ENCODE data around the gene RCHY1. TPM values are rescaled to one million over a fixed set of nuclear protein-coding genes. Genes with fewer than 3 reads are reported as not detected.
"Not testable (repeated sequence)": the region's sequence is repeated elsewhere in the genome, so short reads cannot be mapped to it uniquely, and the experiment has no call there.

Gene RCHY1
- total RNA-seq, 1 donor from 2014 or later, result 22.9 TPM

- Mint-ChIP-seq H3K36me3 (ENCODE audit: low read depth) (peaks cover 33% of the 10 kb centered on the region), H3K4me1 (ENCODE audit: low read depth) (peaks cover 36% of the 10 kb centered on the region), H3K9me3 (no peaks in the 10 kb centered on the region), H3K4me3 (ENCODE audit: low read depth) (no peak overlapping the region), H3K27ac (no peak overlapping the region), H3K27me3 (ENCODE audit: low read depth) (no peaks in the 10 kb centered on the region)
- intact Hi-C loops (cut with micrococcal nuclease), result no loop called here
- no peak for DNase-seq (ENCODE audit: low spot score)
Measured at GRCh38 chr4:75511841-75512240, 2.4 kb downstream of the RCHY1 start.

GRCh38 chr4:75509592-75509991 lies 4.6 kb downstream of the RCHY1 start:
- H3K4me1 Mint-ChIP-seq (ENCODE audit: low read depth), result peaks cover 27% of the 10 kb centered on the region
- intact Hi-C loops (cut with micrococcal nuclease); H3K9me3 Mint-ChIP-seq; H3K27me3 Mint-ChIP-seq (ENCODE audit: low read depth); H3K4me3 Mint-ChIP-seq (ENCODE audit: low read depth); DNase-seq (ENCODE audit: low spot score); H3K27ac Mint-ChIP-seq: not testable (repeated sequence)
- H3K36me3 Mint-ChIP-seq (ENCODE audit: low read depth), result peaks cover 49% of the 10 kb centered on the region

- H3K4me3 Mint-ChIP-seq (ENCODE audit: low read depth), result no peak overlapping the region
- peaks cover 67% of the 10 kb centered on the region for H3K36me3 Mint-ChIP-seq (ENCODE audit: low read depth)
- intact Hi-C loops (cut with micrococcal nuclease), result no loop called here
- no peak for DNase-seq (ENCODE audit: low spot score)
- H3K4me1 Mint-ChIP-seq (ENCODE audit: low read depth), result peaks cover 18% of the 10 kb centered on the region
- no peaks in the 10 kb centered on the region for H3K27me3 Mint-ChIP-seq (ENCODE audit: low read depth)
- H3K9me3 Mint-ChIP-seq, result no peaks in the 10 kb centered on the region
- no peak overlapping the region for H3K27ac Mint-ChIP-seq
Measured at GRCh38 chr4:75505630-75506029, 8.6 kb downstream of the RCHY1 start.

- H3K27ac Mint-ChIP-seq, result no peak overlapping the region
- no peaks in the 10 kb centered on the region for H3K27me3 Mint-ChIP-seq (ENCODE audit: low read depth)
- H3K9me3 Mint-ChIP-seq, result peaks cover 12% of the 10 kb centered on the region
- no peak overlapping the region for H3K4me3 Mint-ChIP-seq (ENCODE audit: low read depth)
- peaks cover 78% of the 10 kb centered on the region for H3K36me3 Mint-ChIP-seq (ENCODE audit: low read depth)
- H3K4me1 Mint-ChIP-seq (ENCODE audit: low read depth), result peaks cover 14% of the 10 kb centered on the region
- no peak for DNase-seq (ENCODE audit: low spot score)
- intact Hi-C loops (cut with micrococcal nuclease), result no loop called here
Measured at GRCh38 chr4:75502671-75503070, 11.5 kb downstream of the RCHY1 start.

- H3K9me3 Mint-ChIP-seq, result peaks cover 12% of the 10 kb centered on the region
- intact Hi-C loops (cut with micrococcal nuclease), result no loop called here
- no peaks in the 10 kb centered on the region for H3K27me3 Mint-ChIP-seq (ENCODE audit: low read depth)
- peaks cover 15% of the 10 kb centered on the region for H3K4me1 Mint-ChIP-seq (ENCODE audit: low read depth)
- peaks cover 74% of the 10 kb centered on the region for H3K36me3 Mint-ChIP-seq (ENCODE audit: low read depth)
- H3K4me3 Mint-ChIP-seq (ENCODE audit: low read depth), result no peak overlapping the region
- no peak overlapping the region for H3K27ac Mint-ChIP-seq
- no peak for DNase-seq (ENCODE audit: low spot score)
Measured at GRCh38 chr4:75499900-75500299, 14.3 kb downstream of the RCHY1 start.

- intact Hi-C loops (cut with micrococcal nuclease), result no loop called here
- H3K36me3 Mint-ChIP-seq (ENCODE audit: low read depth), result peaks cover 67% of the 10 kb centered on the region
- H3K4me1 Mint-ChIP-seq (ENCODE audit: low read depth), result peaks cover 17% of the 10 kb centered on the region
- DNase-seq (ENCODE audit: low spot score), result no peak
- no peaks in the 10 kb centered on the region for H3K27me3 Mint-ChIP-seq (ENCODE audit: low read depth)
- peaks cover 12% of the 10 kb centered on the region for H3K9me3 Mint-ChIP-seq
- no peak overlapping the region for H3K4me3 Mint-ChIP-seq (ENCODE audit: low read depth)
- H3K27ac Mint-ChIP-seq, result no peak overlapping the region
Measured at GRCh38 chr4:75498041-75498440, 16.2 kb downstream of the RCHY1 start.

- H3K36me3 Mint-ChIP-seq (ENCODE audit: low read depth), result peaks cover 64% of the 10 kb centered on the region
- no peaks in the 10 kb centered on the region for H3K27me3 Mint-ChIP-seq (ENCODE audit: low read depth)
- no peak overlapping the region for H3K27ac Mint-ChIP-seq
Measured at GRCh38 chr4:75497133-75497532, 17.1 kb downstream of the RCHY1 start.

GRCh38 chr4:75496406-75496805 lies 17.8 kb downstream of the RCHY1 start:
- no peak for DNase-seq (ENCODE audit: low spot score)
- Mint-ChIP-seq H3K4me3 (ENCODE audit: low read depth) (no peak overlapping the region), H3K4me1 (ENCODE audit: low read depth) (peaks cover 17% of the 10 kb centered on the region), H3K9me3 (peaks cover 12% of the 10 kb centered on the region), H3K27ac (no peak overlapping the region), H3K36me3 (ENCODE audit: low read depth) (peaks cover 66% of the 10 kb centered on the region), H3K27me3 (ENCODE audit: low read depth) (no peaks in the 10 kb centered on the region)
- intact Hi-C loops (cut with micrococcal nuclease), result no loop called here

More at GRCh38 chr4:75497133-75497532, 17.1 kb downstream of the RCHY1 start:
- no peak for DNase-seq (ENCODE audit: low spot score)
- Mint-ChIP-seq H3K4me3 (ENCODE audit: low read depth) (no peak overlapping the region), H3K4me1 (ENCODE audit: low read depth) (peaks cover 17% of the 10 kb centered on the region), H3K9me3 (peaks cover 12% of the 10 kb centered on the region)
- intact Hi-C loops (cut with micrococcal nuclease), result no loop called here

GRCh38 chr4:75495476-75495875 lies 18.7 kb downstream of the RCHY1 start:
- intact Hi-C loops (cut with micrococcal nuclease), result no loop called here
- H3K27me3 Mint-ChIP-seq (ENCODE audit: low read depth), result no peaks in the 10 kb centered on the region
- H3K36me3 Mint-ChIP-seq (ENCODE audit: low read depth), result peaks cover 66% of the 10 kb centered on the region
- peaks cover 12% of the 10 kb centered on the region for H3K9me3 Mint-ChIP-seq
- peaks cover 17% of the 10 kb centered on the region for H3K4me1 Mint-ChIP-seq (ENCODE audit: low read depth)
- no peak overlapping the region for H3K4me3 Mint-ChIP-seq (ENCODE audit: low read depth)
- H3K27ac Mint-ChIP-seq, result no peak overlapping the region
- no peak for DNase-seq (ENCODE audit: low spot score)

GRCh38 chr4:75494563-75494962 lies 19.6 kb downstream of the RCHY1 start:
- Mint-ChIP-seq H3K4me1 (ENCODE audit: low read depth) (peaks cover 17% of the 10 kb centered on the region), H3K27me3 (ENCODE audit: low read depth) (no peaks in the 10 kb centered on the region), H3K9me3 (peaks cover 8% of the 10 kb centered on the region), H3K4me3 (ENCODE audit: low read depth) (no peak overlapping the region), H3K27ac (no peak overlapping the region), H3K36me3 (ENCODE audit: low read depth) (peaks cover 67% of the 10 kb centered on the region)
- no peak for DNase-seq (ENCODE audit: low spot score)
- intact Hi-C loops (cut with micrococcal nuclease), result no loop called here

GRCh38 chr4:75490155-75490554 lies 24.0 kb downstream of the RCHY1 start:
- intact Hi-C loops (cut with micrococcal nuclease), result no loop called here
- DNase-seq (ENCODE audit: low spot score), result no peak
- H3K27ac Mint-ChIP-seq, result no peak overlapping the region
- peaks cover 32% of the 10 kb centered on the region for H3K36me3 Mint-ChIP-seq (ENCODE audit: low read depth)
- H3K4me3 Mint-ChIP-seq (ENCODE audit: low read depth), result no peak overlapping the region
- H3K9me3 Mint-ChIP-seq, result no peaks in the 10 kb centered on the region
- no peaks in the 10 kb centered on the region for H3K27me3 Mint-ChIP-seq (ENCODE audit: low read depth)
- H3K4me1 Mint-ChIP-seq (ENCODE audit: low read depth), result peaks cover 2% of the 10 kb centered on the region

GRCh38 chr4:75484190-75484589 lies 30.0 kb downstream of the RCHY1 start:
- Mint-ChIP-seq H3K27me3 (ENCODE audit: low read depth) (no peaks in the 10 kb centered on the region), H3K36me3 (ENCODE audit: low read depth) (peaks cover 48% of the 10 kb centered on the region), H3K9me3 (no peaks in the 10 kb centered on the region), H3K4me3 (ENCODE audit: low read depth) (no peak overlapping the region), H3K27ac (no peak overlapping the region), H3K4me1 (ENCODE audit: low read depth) (no peaks in the 10 kb centered on the region)
- no peak for DNase-seq (ENCODE audit: low spot score)
- intact Hi-C loops (cut with micrococcal nuclease), result no loop called here

GRCh38 chr4:75477201-75477600 lies 37.0 kb downstream of the RCHY1 start:
- Mint-ChIP-seq H3K36me3 (ENCODE audit: low read depth) (peaks cover 61% of the 10 kb centered on the region), H3K4me1 (ENCODE audit: low read depth) (no peaks in the 10 kb centered on the region), H3K27ac (no peak overlapping the region), H3K27me3 (ENCODE audit: low read depth) (no peaks in the 10 kb centered on the region), H3K4me3 (ENCODE audit: low read depth) (no peak overlapping the region), H3K9me3 (peaks cover 3% of the 10 kb centered on the region)
- intact Hi-C loops (cut with micrococcal nuclease), result no loop called here
- no peak for DNase-seq (ENCODE audit: low spot score)

GRCh38 chr4:75470738-75471137 lies 43.5 kb downstream of the RCHY1 start:
- intact Hi-C loops (cut with micrococcal nuclease), result no loop called here
- H3K27me3 Mint-ChIP-seq (ENCODE audit: low read depth), result peaks cover under 1% of the 10 kb centered on the region
- DNase-seq (ENCODE audit: low spot score), result no peak
- H3K4me3 Mint-ChIP-seq (ENCODE audit: low read depth), result no peak overlapping the region
- H3K36me3 Mint-ChIP-seq (ENCODE audit: low read depth), result peaks cover 8% of the 10 kb centered on the region
- no peak overlapping the region for H3K27ac Mint-ChIP-seq
- H3K4me1 Mint-ChIP-seq (ENCODE audit: low read depth), result no peaks in the 10 kb centered on the region
- H3K9me3 Mint-ChIP-seq, result no peaks in the 10 kb centered on the region

All from activated T-helper 2 cell treated with anti-CD3 and anti-CD28 coated beads, Interferon-gamma antibody, Interleukin-2, Interleukin-4, amounts not matched to agents 10 μg/mL and 5 μg/mL and 100 μg/mL, durations not matched to agents 14 hours and 24 hours and 36 hours (primary cell).